Activated CD8-positive, alpha-beta memory T cell treated with anti-CD3 and anti-CD28 coated beads for 24 hours (primary cell): ENCODE measurements around the gene TNNI2.
A peak's percentile ranks its signal among the peaks of the same experiment; 100 is the strongest.

Source experiments
- DNase-seq: peaks from one replicate; pipeline ENCODE4 v3.0.0-alpha.2; 2020

The TNNI2 gene

GRCh38 chr11:1847006-1847735 is 8.4 kb downstream of the TNNI2 start:
- DNase-seq = no peak

DNA sequence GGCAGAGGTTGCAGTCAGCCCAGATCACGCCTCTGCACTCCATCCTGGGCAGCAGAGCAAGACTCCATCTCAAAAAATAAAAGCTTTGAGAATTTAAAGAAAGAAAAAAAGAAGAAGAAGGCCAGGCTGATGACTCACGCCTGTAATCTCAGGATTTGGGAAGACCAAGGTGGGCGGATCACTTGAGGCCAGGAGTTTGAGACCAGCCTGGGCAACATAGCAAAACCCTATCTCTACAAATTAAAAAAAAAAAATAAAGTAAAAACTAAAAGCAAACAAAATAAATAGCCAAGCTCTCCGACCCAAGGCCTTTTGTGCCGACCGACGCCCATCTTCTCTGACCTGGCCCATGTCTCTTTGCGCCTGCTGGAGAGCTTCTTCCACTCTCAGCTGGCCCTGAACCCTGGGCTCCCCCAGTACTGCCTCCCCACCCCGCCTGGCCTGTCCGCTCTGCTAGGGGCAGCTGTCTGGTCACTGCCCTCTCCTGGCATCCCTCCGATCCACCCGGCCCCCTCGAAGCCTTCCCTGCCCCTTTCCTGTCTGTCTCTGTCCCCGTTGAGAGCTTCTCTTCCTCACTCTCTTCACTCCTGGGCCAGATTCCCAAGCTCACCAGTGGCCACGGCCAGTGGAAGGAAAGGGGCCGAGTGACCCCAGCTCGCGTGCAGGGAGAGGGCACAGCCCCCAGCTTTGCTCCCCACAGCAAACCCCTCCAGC is 9.3 kb downstream of the TNNI2 start:
- DNase-seq = no peak

GRCh38 chr11:1848640-1849430 is 10.1 kb downstream of the TNNI2 start:
- no peak for DNase-seq

DNA sequence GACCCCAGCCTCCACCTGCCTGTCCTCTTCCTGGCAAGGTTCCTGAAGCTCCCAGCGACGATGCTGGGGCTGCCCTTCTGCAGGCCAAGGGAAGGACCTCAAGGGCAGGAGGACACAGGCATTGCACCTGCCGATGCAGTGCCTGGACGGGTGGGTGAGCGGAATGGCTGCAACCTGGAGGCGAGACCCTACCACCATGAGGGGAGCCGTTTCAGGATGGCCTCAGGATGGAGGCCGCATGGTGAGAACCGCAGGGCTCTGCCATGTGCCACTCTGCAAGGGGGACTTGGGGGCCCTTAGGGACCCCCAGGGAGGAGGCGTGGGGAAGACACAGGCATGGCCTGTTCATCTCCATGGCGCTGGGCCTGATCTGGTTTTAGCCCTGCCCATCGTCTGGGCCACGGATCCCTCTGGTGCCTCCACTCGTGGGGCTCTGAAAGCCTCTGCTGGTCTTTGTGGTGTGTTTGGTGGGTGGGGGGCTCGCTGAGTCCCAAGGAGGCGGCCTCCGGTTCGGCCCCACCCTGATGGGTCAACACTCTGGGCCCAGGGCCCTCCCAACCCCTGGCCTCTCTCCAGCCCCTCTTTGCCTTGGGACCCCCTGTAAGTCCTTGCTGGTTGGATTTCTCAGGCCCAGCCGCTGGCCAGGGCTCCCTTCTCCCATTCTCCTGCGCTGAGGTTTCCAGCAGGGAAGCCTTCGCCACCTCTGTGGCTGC is 12.8 kb downstream of the TNNI2 start:
- DNase-seq = no peak

- DNase-seq = no peak
These were observed 13.6 kb downstream of the TNNI2 start for GRCh38 chr11:1852271-1852876.

DNA sequence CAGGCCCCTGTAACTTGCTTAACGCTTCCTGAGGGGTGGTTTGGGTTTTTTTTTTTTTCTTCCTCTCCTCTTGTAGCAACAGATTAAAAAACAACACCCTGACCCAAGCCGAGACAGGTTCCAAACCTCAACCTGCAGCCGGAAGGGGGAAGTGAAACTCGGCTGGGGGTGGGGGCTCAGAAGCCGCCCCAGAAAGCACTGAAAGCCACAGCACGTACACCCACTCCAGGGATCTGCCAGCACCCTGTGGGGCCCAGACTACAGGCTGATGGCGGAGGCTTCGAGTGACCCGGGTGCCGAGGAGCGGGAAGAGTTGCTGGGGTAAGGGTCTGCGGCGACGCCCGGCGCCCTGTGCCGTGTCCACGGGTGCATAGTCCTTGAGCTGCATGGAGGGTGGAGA is 14.1 kb downstream of the TNNI2 start, which contains the start of gene LSP1:
Gene LSP1, plus strand, starts transcription at position 208 of the 400 bp plus-strand sequence. Its CDS starts 61 bp downstream, at position 269.
- peak; percentile 91 for DNase-seq

- peak; percentile 82 for DNase-seq
These were observed 14.8 kb downstream of the TNNI2 start for GRCh38 chr11:1853376-1854131.

- DNase-seq = no peak
These were observed 15.6 kb downstream of the TNNI2 start for GRCh38 chr11:1854132-1854948.

GRCh38 chr11:1854949-1855885 is 16.4 kb downstream of the TNNI2 start:
- peak; percentile 82 for DNase-seq

DNA sequence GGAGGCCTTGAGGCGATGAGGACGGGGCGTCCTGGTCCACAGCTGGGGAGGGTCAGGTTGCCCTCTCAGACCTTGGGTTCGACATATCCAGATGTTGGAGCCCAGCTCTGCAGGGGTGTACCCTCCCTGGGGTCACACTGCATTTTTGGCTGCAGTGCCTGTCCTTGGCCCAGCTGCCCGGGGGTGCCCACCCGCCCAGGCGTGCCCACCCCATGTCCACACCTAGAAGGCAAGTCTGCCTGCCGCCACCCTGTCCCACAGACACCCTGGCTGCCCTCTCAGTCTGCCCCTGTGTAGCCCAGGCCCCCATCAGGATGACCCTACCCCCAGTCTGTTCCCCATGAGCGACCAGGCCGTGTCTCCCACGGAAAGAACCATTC is 17.1 kb downstream of the TNNI2 start:
- no peak for DNase-seq

- DNase-seq = no peak
These were observed 17.7 kb downstream of the TNNI2 start for GRCh38 chr11:1856306-1857005.

DNA sequence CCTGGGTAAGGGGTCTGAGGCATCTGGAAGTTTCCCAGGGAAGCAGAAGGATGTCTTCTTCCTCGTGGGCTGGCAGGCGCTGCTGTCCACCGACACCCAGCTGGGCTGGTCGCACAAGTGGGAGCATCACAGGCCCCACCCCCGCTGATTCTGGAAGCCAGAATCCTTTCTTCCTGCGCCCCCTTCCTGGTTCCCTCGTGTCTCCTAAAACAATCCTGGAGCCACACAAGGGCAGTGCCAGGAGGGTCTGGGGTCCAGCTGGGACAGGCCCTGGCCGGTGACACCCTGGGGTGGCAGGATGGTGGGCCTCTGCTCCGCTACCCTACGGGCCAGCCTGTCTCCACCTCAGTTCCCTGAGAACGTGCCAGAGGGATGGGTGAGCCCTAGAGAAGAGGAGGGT is 18.3 kb downstream of the TNNI2 start:
- no peak for DNase-seq

DNA sequence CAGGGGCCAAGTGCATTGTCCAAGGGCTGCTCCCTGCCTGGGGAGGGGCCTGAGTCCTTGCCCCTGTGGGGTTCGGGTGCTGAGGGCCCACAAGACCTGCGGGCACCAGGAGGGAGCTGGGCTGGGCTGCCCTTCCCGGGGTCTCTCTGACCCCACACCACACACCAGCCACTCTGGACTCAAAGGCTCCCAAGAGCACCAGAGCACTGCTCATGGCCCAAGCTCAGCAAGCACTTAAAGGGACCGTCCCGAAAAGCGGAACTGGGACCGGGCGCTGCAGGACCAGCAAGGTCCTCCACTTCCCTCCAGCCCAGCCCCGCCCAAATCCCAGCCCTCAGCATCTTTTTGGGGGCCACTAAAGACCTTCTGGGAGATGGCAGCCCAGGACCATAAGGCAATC is 19.4 kb downstream of the TNNI2 start:
- DNase-seq = no peak

GRCh38 chr11:1858576-1858975 is 19.8 kb downstream of the TNNI2 start:
- DNase-seq = no peak

GRCh38 chr11:1859004-1859403 is 20.2 kb downstream of the TNNI2 start:
- DNase-seq = no peak

- no peak for DNase-seq
These were observed 21.3 kb downstream of the TNNI2 start for GRCh38 chr11:1860108-1860507.

- DNase-seq = no peak
These were observed 22.9 kb downstream of the TNNI2 start for GRCh38 chr11:1861435-1862411.
